ENCODE data around the gene TCEA3.
A peak's percentile ranks its signal among the peaks of the same experiment; 100 is the strongest.

The TCEA3 gene

GRCh38 chr1:23444596-23445390 is 20.2 kb upstream of the TCEA3 start:
- DNase-seq: no peak

GRCh38 chr1:23444104-23444533 is 19.6 kb upstream of the TCEA3 start:
- no peak for DNase-seq

GRCh38 chr1:23442751-23443150 is 18.2 kb upstream of the TCEA3 start:
- no peak for DNase-seq

- DNase-seq: no peak
These were observed 17.0 kb upstream of the TCEA3 start for GRCh38 chr1:23441446-23442148.

GRCh38 chr1:23438545-23438944 is 14.0 kb upstream of the TCEA3 start:
- no peak for DNase-seq

GRCh38 chr1:23437355-23437664 is 12.8 kb upstream of the TCEA3 start:
- no peak for DNase-seq

- DNase-seq: no peak
These were observed 12.2 kb upstream of the TCEA3 start for GRCh38 chr1:23436520-23437354.

- DNase-seq: no peak
These were observed 9.8 kb upstream of the TCEA3 start for GRCh38 chr1:23434260-23434775.

GRCh38 chr1:23433122-23433521 is 8.6 kb upstream of the TCEA3 start:
- no peak for DNase-seq

- DNase-seq: no peak
These were observed 6.9 kb upstream of the TCEA3 start for GRCh38 chr1:23431431-23431830.

- DNase-seq: no peak
These were observed 6.3 kb upstream of the TCEA3 start for GRCh38 chr1:23430803-23431202.

- no peak for DNase-seq
These were observed 3.8 kb upstream of the TCEA3 start for GRCh38 chr1:23428136-23428905.

- no peak for DNase-seq
These were observed 3.0 kb upstream of the TCEA3 start for GRCh38 chr1:23427550-23427949.

- DNase-seq: no peak
These were observed 2.3 kb upstream of the TCEA3 start for GRCh38 chr1:23426828-23427227.

- no peak for DNase-seq
These were observed 596 bp upstream of the TCEA3 start for GRCh38 chr1:23425193-23425494.

GRCh38 chr1:23423415-23424292 is 894 bp downstream of the TCEA3 start:
- peak; percentile 52 for DNase-seq

GRCh38 chr1:23422941-23423340 is 1.6 kb downstream of the TCEA3 start:
- peak; percentile 16 for DNase-seq

GRCh38 chr1:23422241-23422877 is 2.2 kb downstream of the TCEA3 start:
- peak; percentile 67 for DNase-seq

- DNase-seq: peak; percentile 53
These were observed 2.8 kb downstream of the TCEA3 start for GRCh38 chr1:23421753-23422240.

GRCh38 chr1:23421343-23421742 is 3.2 kb downstream of the TCEA3 start:
- DNase-seq: no peak

- DNase-seq: no peak
These were observed 3.8 kb downstream of the TCEA3 start for GRCh38 chr1:23420778-23421177.
